HepG2 (cell line): ENCODE results near the gene SH2B2. TPM values are rescaled to one million over a fixed set of nuclear protein-coding genes. Genes with fewer than 3 reads are reported as not detected.

ENCODE experiments used
- DR1 ChIP-seq: sonication (generic); formaldehyde crosslinking; IDR thresholded peaks from 2 replicates; pipeline ENCODE4 v1.8.0; 2021; ENCODE audit warnings: mild to moderate bottlenecking, missing genetic modification reagents, inconsistent platforms
- FOXK1 ChIP-seq: sonication (generic); formaldehyde crosslinking; IDR thresholded peaks from 2 replicates; pipeline ENCODE4 v1.4.0; 2020; ENCODE audit warnings: low read depth, missing genetic modification reagents, borderline replicate concordance
- HCFC1 ChIP-seq: fragments of 150-350 bp; IDR thresholded peaks from 2 replicates; pipeline ENCODE4 v1.6.1; 2014; ENCODE audit warnings: low read depth, low read length
- JUND ChIP-seq: sonication (generic); formaldehyde crosslinking; IDR thresholded peaks from 2 replicates; pipeline ENCODE4 v1.8.0; 2022; ENCODE audit warnings: mild to moderate bottlenecking, missing genetic modification reagents
- KLF15 ChIP-seq: sonication (generic); formaldehyde crosslinking; IDR thresholded peaks from 2 replicates; pipeline ENCODE4 v1.8.1; 2023; ENCODE audit warnings: borderline replicate concordance, mild to moderate bottlenecking, inconsistent platforms, missing genetic modification reagents, mixed read lengths
- MED8 ChIP-seq: sonication (generic); formaldehyde crosslinking; IDR thresholded peaks from 2 replicates; pipeline ENCODE4 v1.8.1; 2023; ENCODE audit warnings: mild to moderate bottlenecking, missing genetic modification reagents; ENCODE audit not compliant: insufficient replicate concordance
- MTF1 ChIP-seq: sonication (generic); formaldehyde crosslinking; IDR thresholded peaks from 2 replicates; pipeline ENCODE4 v1.5.0; 2020; ENCODE audit warnings: missing genetic modification reagents
- NFIB ChIP-seq: sonication (generic); formaldehyde crosslinking; IDR thresholded peaks from 2 replicates; pipeline ENCODE4 v1.9.0; 2021; ENCODE audit warnings: missing genetic modification reagents, mild to moderate bottlenecking, borderline replicate concordance
- PCBP1 ChIP-seq: fragments of 200-400 bp; formaldehyde crosslinking; IDR thresholded peaks from 2 replicates; pipeline ENCODE4 v1.6.1; 2017; ENCODE audit warnings: mild to moderate bottlenecking, low read depth, low read length, borderline replicate concordance
- POLR2AphosphoS2 ChIP-seq: IDR thresholded peaks from 2 replicates; pipeline ENCODE4 v1.6.1; 2011; ENCODE audit warnings: low read depth, low read length, improper control_type of control experiment
- SMAD9 ChIP-seq: sonication (generic); formaldehyde crosslinking; IDR thresholded peaks from 2 replicates; pipeline ENCODE4 v1.5.1; 2020; ENCODE audit warnings: mild to moderate bottlenecking, missing genetic modification reagents
- SSRP1 ChIP-seq: IDR thresholded peaks from 2 replicates; pipeline ENCODE4 v1.6.1; 2016; ENCODE audit warnings: control low read depth
- TCF7L2 ChIP-seq: IDR thresholded peaks from 2 replicates; pipeline ENCODE4 v1.6.1; 2011; ENCODE audit warnings: mild to moderate bottlenecking, low read depth, low read length, moderate library complexity
- TEAD3 ChIP-seq: optimal IDR thresholded peaks from 2 replicates; pipeline ENCODE3; 2016; ENCODE audit warnings: borderline replicate concordance
- TRIM24 ChIP-seq: sonication (generic); formaldehyde crosslinking; IDR thresholded peaks from 2 replicates; pipeline ENCODE4 v1.8.0; 2022; ENCODE audit warnings: mild to moderate bottlenecking, missing genetic modification reagents
- ZFP1 ChIP-seq: IDR thresholded peaks from 2 replicates; pipeline ENCODE4 v1.6.1; 2016
- ZIK1 ChIP-seq: sonication (generic); formaldehyde crosslinking; IDR thresholded peaks from 2 replicates; pipeline ENCODE4 v1.5.0; 2020; ENCODE audit warnings: mild to moderate bottlenecking, low read depth, missing genetic modification reagents, borderline replicate concordance
- ZNF24 ChIP-seq: fragments of 450-650 bp; IDR thresholded peaks from 2 replicates; pipeline ENCODE4 v1.6.1; 2017; ENCODE audit warnings: antibody characterized with exemption, mild to moderate bottlenecking
- ZNF264 ChIP-seq: sonication (generic); formaldehyde crosslinking; IDR thresholded peaks from 2 replicates; pipeline ENCODE4 v1.4.0; 2020; ENCODE audit warnings: missing genetic modification reagents
- ZNF317 ChIP-seq: sonication (generic); formaldehyde crosslinking; IDR thresholded peaks from 2 replicates; pipeline ENCODE4 v1.5.0; 2020; ENCODE audit warnings: mild to moderate bottlenecking, missing genetic modification reagents
- ZNF34 ChIP-seq: sonication (generic); formaldehyde crosslinking; IDR thresholded peaks from 2 replicates; pipeline ENCODE4 v1.4.0; 2020; ENCODE audit warnings: mild to moderate bottlenecking, missing genetic modification reagents, borderline replicate concordance
- ZNF431 ChIP-seq: sonication (generic); formaldehyde crosslinking; IDR thresholded peaks from 2 replicates; pipeline ENCODE4 v1.9.0; 2022; ENCODE audit warnings: missing genetic modification reagents, low read depth, mild to moderate bottlenecking, borderline replicate concordance
- ZNF44 ChIP-seq: sonication (generic); formaldehyde crosslinking; IDR thresholded peaks from 2 replicates; pipeline ENCODE4 v1.5.1; 2020; ENCODE audit warnings: mild to moderate bottlenecking, missing genetic modification reagents
- ZNF530 ChIP-seq: sonication (generic); formaldehyde crosslinking; IDR thresholded peaks from 2 replicates; pipeline ENCODE4 v1.5.0; 2020; ENCODE audit warnings: low read depth, mild to moderate bottlenecking, missing genetic modification reagents
- ZNF543 ChIP-seq: sonication (generic); formaldehyde crosslinking; IDR thresholded peaks from 2 replicates; pipeline ENCODE4 v1.4.0; 2020; ENCODE audit warnings: mild to moderate bottlenecking, missing genetic modification reagents
- ZNF614 ChIP-seq: IDR thresholded peaks from 2 replicates; pipeline ENCODE4 v1.6.1; 2018; ENCODE audit warnings: missing biosample characterization, missing genetic modification reagents, inconsistent platforms, borderline replicate concordance
- polyA plus RNA-seq, 8 experiments: library from polyadenylated mRNA; depleted of rRNA in 3 of 8; stranded (reverse) in 7 of 8; unstranded in 1 of 8; fragments of >200 nt; fragmentation: Illumina TruSeq in 4 of 8; extraction: Trizol in 4 of 8; gene quantifications; 2 replicates each; pipeline versions ENCODE4 v1.2.1 to v1.2.3, GENCODE V29; 2011 to 2016; ENCODE audit warnings: low read depth in 4 of 8, missing spikeins in 1 of 8, mixed read lengths in 1 of 8; ENCODE audit not compliant: insufficient read depth in 1 of 8
- total RNA-seq, 5 experiments: library from RNA; depleted of rRNA; stranded (reverse); fragments of >200 nt; fragmentation: Illumina TruSeq; extraction: Trizol; gene quantifications; 2 replicates each; pipeline ENCODE4 v1.2.3, GENCODE V29; 2016; ENCODE audit warnings: low read depth in 1 of 5
- TF ChIP-seq, protein P1 (sequence below): sonication (generic); formaldehyde crosslinking; IDR thresholded peaks from 2 replicates; pipeline ENCODE4 v1.4.0; 2020; ENCODE audit warnings: missing genetic modification reagents
- TF ChIP-seq, protein P2 (sequence below): sonication (generic); formaldehyde crosslinking; IDR thresholded peaks from 2 replicates; pipeline ENCODE4 v1.8.1; 2023; ENCODE audit warnings: mild to moderate bottlenecking, moderate library complexity, missing genetic modification reagents
- TF ChIP-seq, protein P3 (sequence below): sonication (generic); formaldehyde crosslinking; IDR thresholded peaks from 2 replicates; pipeline ENCODE4 v1.4.0; 2020; ENCODE audit warnings: low read depth, mild to moderate bottlenecking, missing genetic modification reagents

The SH2B2 gene
- total and polyA plus RNA-seq, 2 of the 13 experiments (the other 11 are each of a cell fraction or from before 2014, with no cell fraction given): 0.46 to 1.3 TPM

- TF ChIP-seq ZNF614: no peak
- TF ChIP-seq, protein P1, sequence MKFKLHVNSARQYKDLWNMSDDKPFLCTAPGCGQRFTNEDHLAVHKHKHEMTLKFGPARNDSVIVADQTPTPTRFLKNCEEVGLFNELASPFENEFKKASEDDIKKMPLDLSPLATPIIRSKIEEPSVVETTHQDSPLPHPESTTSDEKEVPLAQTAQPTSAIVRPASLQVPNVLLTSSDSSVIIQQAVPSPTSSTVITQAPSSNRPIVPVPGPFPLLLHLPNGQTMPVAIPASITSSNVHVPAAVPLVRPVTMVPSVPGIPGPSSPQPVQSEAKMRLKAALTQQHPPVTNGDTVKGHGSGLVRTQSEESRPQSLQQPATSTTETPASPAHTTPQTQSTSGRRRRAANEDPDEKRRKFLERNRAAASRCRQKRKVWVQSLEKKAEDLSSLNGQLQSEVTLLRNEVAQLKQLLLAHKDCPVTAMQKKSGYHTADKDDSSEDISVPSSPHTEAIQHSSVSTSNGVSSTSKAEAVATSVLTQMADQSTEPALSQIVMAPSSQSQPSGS: no peak
- TF ChIP-seq ZIK1: peak; percentile 72; the same call in 1 of the 2 replicates
- TF ChIP-seq JUND (CRISPR knock-in tag): no peak
- TF ChIP-seq TEAD3 (CRISPR knock-in tag): peak; percentile 80
- no peak for TF ChIP-seq TRIM24 (CRISPR knock-in tag)
- no peak for TF ChIP-seq POLR2AphosphoS2
- TF ChIP-seq MTF1 (CRISPR knock-in tag): no peak
- TF ChIP-seq SMAD9: no peak
- no peak for TF ChIP-seq DR1
- TF ChIP-seq MED8 (CRISPR knock-in tag): no peak
- TF ChIP-seq, protein P2, sequence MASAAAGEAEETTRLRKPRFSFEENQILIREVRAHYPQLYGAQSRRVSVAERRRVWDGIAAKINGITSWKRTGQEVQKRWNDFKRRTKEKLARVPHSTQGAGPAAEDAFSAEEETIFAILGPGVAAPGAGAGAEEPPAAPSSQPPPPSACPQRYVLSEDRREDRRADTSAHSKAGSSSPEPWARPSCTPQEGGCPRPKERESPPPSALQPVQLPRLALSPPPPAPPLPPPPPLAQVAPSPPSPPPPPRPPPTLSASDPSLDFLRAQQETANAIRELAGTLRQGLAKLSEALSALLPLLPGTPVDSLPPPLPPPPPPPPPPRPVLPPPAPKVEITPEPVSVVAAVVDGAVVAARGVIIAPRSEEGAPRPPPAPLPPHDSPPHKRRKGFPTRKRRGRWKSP (CRISPR knock-in tag): no peak
- TF ChIP-seq ZNF264 (CRISPR knock-in tag): no peak
- TF ChIP-seq PCBP1: no peak
- no peak for TF ChIP-seq FOXK1 (CRISPR knock-in tag)
- no peak for TF ChIP-seq ZNF543 (CRISPR knock-in tag)
- TF ChIP-seq NFIB (CRISPR knock-in tag): no peak
- TF ChIP-seq ZNF24: no peak
- TF ChIP-seq TCF7L2: no peak
- TF ChIP-seq ZNF317: no peak
- TF ChIP-seq SSRP1: peak; percentile 53; the same call in 1 of the 2 replicates
- TF ChIP-seq ZNF34 (CRISPR knock-in tag): peak; percentile 40; the same call in 1 of the 2 replicates
- TF ChIP-seq ZFP1 (CRISPR knock-in tag): no peak
- TF ChIP-seq KLF15 (CRISPR knock-in tag): no peak
- TF ChIP-seq ZNF431 (CRISPR knock-in tag): no peak
- TF ChIP-seq ZNF530 (CRISPR knock-in tag): no peak
- no peak for TF ChIP-seq ZNF44 (CRISPR knock-in tag)
- TF ChIP-seq, protein P3, sequence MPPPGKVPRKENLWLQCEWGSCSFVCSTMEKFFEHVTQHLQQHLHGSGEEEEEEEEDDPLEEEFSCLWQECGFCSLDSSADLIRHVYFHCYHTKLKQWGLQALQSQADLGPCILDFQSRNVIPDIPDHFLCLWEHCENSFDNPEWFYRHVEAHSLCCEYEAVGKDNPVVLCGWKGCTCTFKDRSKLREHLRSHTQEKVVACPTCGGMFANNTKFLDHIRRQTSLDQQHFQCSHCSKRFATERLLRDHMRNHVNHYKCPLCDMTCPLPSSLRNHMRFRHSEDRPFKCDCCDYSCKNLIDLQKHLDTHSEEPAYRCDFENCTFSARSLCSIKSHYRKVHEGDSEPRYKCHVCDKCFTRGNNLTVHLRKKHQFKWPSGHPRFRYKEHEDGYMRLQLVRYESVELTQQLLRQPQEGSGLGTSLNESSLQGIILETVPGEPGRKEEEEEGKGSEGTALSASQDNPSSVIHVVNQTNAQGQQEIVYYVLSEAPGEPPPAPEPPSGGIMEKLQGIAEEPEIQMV (CRISPR knock-in tag): peak; percentile 78; the same call in 1 of the 2 replicates
- no peak for TF ChIP-seq HCFC1
These were observed 14.4 kb upstream of the SH2B2 start (continued) for GRCh38 chr7:102272075-102272916.
